GM21529 (cell line): ENCODE measurements around the gene CADPS2.

Experiments used
- ATAC-seq: cut with Tn5 transposase; IDR thresholded peaks from one replicate; pipeline ENCODE4 v1.9.1; 2021; ENCODE audit not compliant: unreplicated experiment

Gene CADPS2

GRCh38 chr7:122618585-122619189, 267.6 kb downstream of the CADPS2 start:
- ATAC-seq: no peak

GRCh38 chr7:122616951-122617350, 269.3 kb downstream of the CADPS2 start:
- ATAC-seq: no peak

- ATAC-seq: no peak
These were observed 280.3 kb downstream of the CADPS2 start for GRCh38 chr7:122605929-122606328.

DNA sequence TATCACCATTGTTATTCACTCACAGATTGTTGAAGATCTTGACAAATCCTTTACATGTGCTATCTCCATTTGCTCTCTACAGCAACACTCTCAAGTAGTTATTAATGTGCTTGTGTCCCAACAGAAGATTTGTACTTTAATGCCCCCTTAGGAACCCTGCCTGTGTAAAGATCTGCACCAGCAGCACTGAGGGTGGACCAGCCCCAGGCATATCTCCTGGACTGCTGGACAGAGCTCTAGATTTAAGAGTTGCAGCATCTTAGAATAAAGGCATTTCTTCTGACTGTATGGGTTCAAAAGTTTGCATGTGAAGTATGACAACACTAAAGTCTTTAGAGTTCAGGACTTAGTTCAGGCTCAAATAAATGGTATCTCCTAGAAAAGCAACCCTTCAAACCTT, 282.0 kb downstream of the CADPS2 start:
- no peak for ATAC-seq

- ATAC-seq: no peak
These were observed 283.5 kb downstream of the CADPS2 start for GRCh38 chr7:122602800-122603199.

DNA sequence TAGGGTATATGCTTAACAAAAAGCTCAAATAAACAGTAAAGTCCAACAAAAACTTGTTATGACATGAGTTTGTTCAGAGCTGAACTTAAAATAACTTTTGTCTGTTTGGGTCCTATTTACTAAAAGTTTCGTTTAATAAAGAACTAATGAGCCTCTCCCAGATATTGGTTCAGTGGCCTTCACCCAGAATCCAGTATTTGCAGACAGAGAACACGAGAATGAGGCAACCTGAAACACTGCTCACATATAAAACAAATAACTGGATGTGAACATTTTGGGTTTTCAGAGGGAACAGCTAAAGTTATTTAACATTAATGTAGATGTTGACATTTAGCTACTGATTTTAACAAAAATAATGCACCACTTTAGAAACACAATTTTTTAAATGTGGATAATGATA, 285.6 kb downstream of the CADPS2 start:
- no peak for ATAC-seq

DNA sequence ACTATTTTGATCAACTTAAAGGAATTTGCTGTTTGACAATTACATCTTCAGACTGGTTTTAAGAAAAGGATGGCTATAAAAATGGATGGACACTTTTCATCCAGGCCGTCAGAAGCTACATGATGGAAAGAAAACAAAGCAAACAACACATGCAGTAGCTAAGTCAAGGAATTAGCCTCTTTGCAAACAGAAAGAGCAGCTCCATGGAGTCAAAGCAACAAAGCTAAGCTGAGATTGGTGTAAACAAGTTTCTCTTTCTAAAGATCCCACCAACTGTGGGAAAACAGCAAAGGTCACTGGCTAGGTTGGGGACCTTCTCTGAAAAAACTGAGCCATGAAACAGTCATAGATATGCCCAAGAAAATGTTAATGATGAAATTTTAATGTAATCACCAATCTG, 286.2 kb downstream of the CADPS2 start:
- no peak for ATAC-seq

- ATAC-seq: no peak
These were observed 289.0 kb downstream of the CADPS2 start for GRCh38 chr7:122597277-122597676.

DNA sequence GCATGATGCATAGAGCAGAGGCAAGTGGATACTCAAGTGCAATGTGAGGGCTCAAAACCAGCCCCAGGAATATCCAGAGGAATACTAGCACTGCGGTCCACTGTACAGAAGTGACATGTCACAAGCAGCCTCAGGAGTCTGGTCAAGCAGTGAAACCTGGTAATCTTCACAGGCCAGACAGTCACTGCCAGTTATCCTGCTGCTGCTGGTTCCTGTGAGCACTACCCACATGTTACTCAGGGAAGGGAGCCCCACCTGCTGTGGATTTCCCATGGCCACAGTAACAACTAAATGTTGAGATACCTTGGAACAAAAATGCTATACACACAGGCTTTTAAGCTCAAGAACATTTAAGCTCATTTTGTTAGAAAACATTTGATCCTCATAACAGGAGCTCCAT, 290.4 kb downstream of the CADPS2 start:
- ATAC-seq: no peak

DNA sequence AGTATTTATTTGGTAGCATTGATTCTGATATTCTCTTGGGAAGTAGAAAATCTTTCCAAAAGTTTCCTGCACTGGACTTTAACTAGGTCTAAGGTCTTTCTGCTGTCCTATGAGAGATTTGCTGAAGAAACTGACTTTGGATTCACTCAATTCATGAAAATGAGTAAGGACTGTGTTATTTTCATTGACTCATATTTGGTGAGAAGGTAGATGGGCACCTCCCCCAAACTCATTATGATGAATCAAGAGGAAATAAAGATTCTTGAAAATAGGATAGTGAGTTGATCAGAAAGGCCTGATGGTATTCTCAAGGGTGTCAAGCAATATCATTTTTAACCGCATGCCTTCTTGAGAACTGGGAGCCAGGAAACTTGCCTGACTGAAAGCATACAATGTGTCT, 297.6 kb downstream of the CADPS2 start:
- no peak for ATAC-seq

GRCh38 chr7:122584676-122585251, 301.5 kb downstream of the CADPS2 start:
- ATAC-seq: no peak

- no peak for ATAC-seq
These were observed 307.9 kb downstream of the CADPS2 start for GRCh38 chr7:122578350-122578749.

- ATAC-seq: no peak
These were observed 308.7 kb downstream of the CADPS2 start for GRCh38 chr7:122577449-122578003.

- no peak for ATAC-seq
These were observed 313.6 kb downstream of the CADPS2 start for GRCh38 chr7:122572706-122573105.

DNA sequence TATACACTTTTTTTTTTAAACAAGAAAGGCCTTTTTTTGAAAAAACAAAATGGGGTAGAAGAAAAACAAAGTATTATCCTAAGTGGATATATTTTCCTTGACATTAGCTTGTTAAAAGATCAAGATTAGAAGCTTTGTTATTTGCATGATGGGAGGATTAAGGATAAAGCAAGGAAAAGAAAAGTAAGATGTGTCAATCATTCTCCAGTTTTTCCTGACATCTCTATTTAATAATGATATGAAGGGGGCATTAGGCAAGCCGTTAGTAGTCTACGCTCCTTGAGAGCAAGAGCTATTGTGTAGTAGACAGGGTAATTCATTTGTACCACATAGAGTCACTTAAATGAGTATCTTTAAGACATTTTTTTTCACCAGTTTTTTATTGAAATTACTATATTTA, 324.9 kb downstream of the CADPS2 start:
- ATAC-seq: no peak

DNA sequence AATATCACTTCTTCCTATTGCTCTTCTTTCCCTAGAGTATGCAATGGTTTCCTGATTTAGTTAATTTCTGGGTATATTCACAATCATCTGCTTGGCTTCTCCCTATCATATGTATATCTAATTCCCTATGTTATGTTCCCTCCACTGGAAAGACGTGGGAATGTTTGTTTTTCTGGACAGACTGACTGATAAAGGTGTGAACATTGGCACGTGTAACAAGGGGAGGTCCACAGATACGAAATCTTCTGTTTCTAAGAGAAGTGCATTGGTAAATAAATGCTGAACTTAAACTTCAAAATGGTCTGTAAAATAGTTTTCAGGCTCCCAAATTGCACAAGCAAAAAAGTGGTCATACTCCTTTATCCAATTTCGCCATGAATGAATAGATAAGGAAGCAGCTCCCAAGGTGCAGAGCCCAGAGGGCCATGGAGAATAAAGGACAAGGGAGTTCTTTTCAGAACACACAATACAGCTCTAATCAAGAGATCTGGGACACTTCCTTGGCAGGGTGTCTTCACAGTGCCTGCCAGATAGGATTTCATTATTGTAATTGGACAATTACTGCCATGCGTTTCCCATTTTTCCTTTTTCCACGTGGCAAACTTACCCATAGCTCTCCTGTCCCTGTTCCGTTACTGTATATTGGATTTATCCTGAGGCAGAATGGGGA, 329.3 kb downstream of the CADPS2 start:
- ATAC-seq: no peak

- no peak for ATAC-seq
These were observed 330.0 kb downstream of the CADPS2 start for GRCh38 chr7:122556219-122556618.

- ATAC-seq: no peak
These were observed 332.5 kb downstream of the CADPS2 start for GRCh38 chr7:122553761-122554160.

DNA sequence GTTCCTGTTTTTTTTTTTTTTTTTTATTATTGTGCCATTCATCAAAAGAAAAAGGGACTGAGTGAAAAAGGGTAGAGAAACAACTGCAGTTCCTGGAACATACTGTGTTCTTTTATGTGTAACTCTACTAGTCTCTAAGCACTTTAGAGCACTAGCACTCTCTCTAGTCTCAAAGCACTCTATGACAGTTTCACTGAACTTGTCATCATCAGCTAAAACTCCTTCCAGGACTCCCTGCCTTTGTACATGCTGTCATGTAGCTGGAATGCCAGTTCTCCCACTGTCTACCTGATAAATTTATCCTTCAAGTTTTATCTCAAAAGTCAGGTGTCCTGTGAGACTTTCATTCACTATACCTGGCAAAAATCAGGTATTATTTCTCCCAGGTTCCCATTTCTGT, 333.5 kb downstream of the CADPS2 start:
- ATAC-seq: no peak

- no peak for ATAC-seq
These were observed 335.7 kb downstream of the CADPS2 start for GRCh38 chr7:122550545-122550944.

- ATAC-seq: no peak
These were observed 336.7 kb downstream of the CADPS2 start for GRCh38 chr7:122549578-122549977.

DNA sequence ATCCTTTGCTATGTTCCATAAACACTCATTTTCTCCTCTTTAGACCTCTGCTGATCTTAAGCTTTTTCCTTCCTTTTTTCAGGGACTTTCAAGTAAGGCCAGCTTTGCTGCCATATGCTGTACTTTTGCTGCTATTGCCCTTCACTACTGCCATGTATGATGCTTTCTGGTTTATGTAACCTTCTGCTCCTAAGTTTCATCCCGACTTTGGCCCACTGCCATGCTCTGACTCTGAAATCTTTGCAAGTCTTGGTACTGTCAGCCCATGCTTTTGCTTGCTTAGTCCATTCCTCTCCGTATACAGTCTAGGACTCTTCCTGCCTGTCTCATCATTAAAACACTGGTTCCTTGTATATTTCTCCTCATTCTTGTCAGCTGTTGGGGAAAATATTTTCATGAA, 339.8 kb downstream of the CADPS2 start:
- no peak for ATAC-seq
